PC-9 (cell line): ENCODE measurements around the gene RPL15. TPM values are rescaled to one million over a fixed set of nuclear protein-coding genes. Genes with fewer than 3 reads are reported as not detected.

Source experiments
- BruUV-seq: library from RNA; stranded (reverse); fragments of 400-500 nt; replicated peaks from 2 replicates; lab custom pipeline; 2021; lab: Mats Ljungman, UMichigan
- CTCF ChIA-PET: fragments of 300-600 bp; sonication (Branson Sonifier 250); formaldehyde crosslinking; loops from one replicate; lab custom pipeline; 2022; ENCODE audit warnings: antibody characterized with exemption; lab: Charles Lee
- POLR2A ChIA-PET: fragments of 300-600 bp; sonication (Branson Sonifier 250); formaldehyde crosslinking; loops from one replicate; lab custom pipeline; 2022; ENCODE audit warnings: antibody characterized with exemption; ENCODE audit not compliant: unreplicated experiment; lab: Charles Lee
- DNase-seq, 2 experiments: peaks; one replicate each; pipeline versions ENCODE4 v3.0.0 to v3.0.0-alpha.2; 2015 to 2022; ENCODE audit warnings: mixed read lengths in 1 of 2
- H2AFZ ChIP-seq: fragments of 200-600 bp; sonication (generic); 2 replicates; pipeline ENCODE4 v1.8.1; 2017; ENCODE audit warnings: antibody characterized with exemption
- H3F3A ChIP-seq: fragments of 200-600 bp; sonication (generic); 2 replicates; pipeline ENCODE4 v1.8.1; 2017; ENCODE audit warnings: antibody characterized with exemption, mild to moderate bottlenecking, low read depth; ENCODE audit not compliant: insufficient read depth
- H3K27ac ChIP-seq: fragments of 200-600 bp; sonication (generic); 2 replicates; pipeline ENCODE4 v1.6.1; 2016; ENCODE audit warnings: mixed run types
- H3K27me3 ChIP-seq: fragments of 200-600 bp; sonication (generic); 2 replicates; pipeline ENCODE4 v1.6.1; 2016; ENCODE audit warnings: low read depth, mixed run types; ENCODE audit not compliant: insufficient read depth
- H3K36me3 ChIP-seq: fragments of 200-600 bp; sonication (generic); 2 replicates; pipeline ENCODE4 v1.6.1; 2016; ENCODE audit warnings: low read depth, mixed run types
- H3K4me1 ChIP-seq: fragments of 200-600 bp; sonication (generic); replicated peaks from 2 replicates; pipeline ENCODE4 v1.6.1; 2016; ENCODE audit warnings: mixed run types; ENCODE audit not compliant: insufficient read depth
- H3K4me2 ChIP-seq: fragments of 200-600 bp; sonication (generic); 2 replicates; pipeline ENCODE4 v1.6.1; 2017; ENCODE audit warnings: mixed run types
- H3K4me3 ChIP-seq: fragments of 200-600 bp; sonication (generic); 2 replicates; pipeline ENCODE4 v1.6.1; 2016; ENCODE audit warnings: mixed run types
- H3K79me2 ChIP-seq: fragments of 200-600 bp; sonication (generic); 2 replicates; pipeline ENCODE4 v1.6.1; 2017; ENCODE audit warnings: low read depth, mixed run types
- H3K9me2 ChIP-seq: fragments of 200-600 bp; sonication (generic); 2 replicates; pipeline ENCODE4 v1.8.1; 2017; ENCODE audit warnings: mild to moderate bottlenecking; ENCODE audit not compliant: insufficient read depth
- H3K9me3 ChIP-seq: fragments of 200-600 bp; sonication (generic); 2 replicates; pipeline ENCODE4 v1.8.1; 2016; ENCODE audit warnings: low read depth; ENCODE audit not compliant: insufficient read depth
- H4K20me1 ChIP-seq: fragments of 200-600 bp; sonication (generic); 2 replicates; pipeline ENCODE4 v1.8.1; 2017; ENCODE audit not compliant: insufficient read depth
- CTCF ChIP-seq: fragments of 200-600 bp; sonication (generic); conservative IDR thresholded peaks from 2 replicates; pipeline ENCODE4 v1.6.1; 2017; ENCODE audit warnings: mixed run types, antibody characterized with exemption, mild to moderate bottlenecking, moderate library complexity
- EZH2 ChIP-seq: fragments of 200-600 bp; sonication (generic); IDR thresholded peaks from 2 replicates; pipeline ENCODE4 v1.8.0; 2017; ENCODE audit warnings: antibody characterized with exemption, low read depth
- intact Hi-C: fragments of 100-400 bp; cut with micrococcal nuclease; formaldehyde crosslinking; loops from one replicate; pipeline ENCODE4 v1.10.0; 2022; ENCODE audit not compliant: unreplicated experiment
- total RNA-seq: library from RNA; stranded (reverse); gene quantifications from 2 replicates; pipeline ENCODE4 v1.2.3, GENCODE V29; 2021

RPL15 gene
- total RNA-seq, 1 experiment from 2014 or later, result 1,784 TPM

- no peaks in the 10 kb centered on the region for H3K27me3 ChIP-seq
- H3K36me3 ChIP-seq, result peaks cover 73% of the 10 kb centered on the region
- TF ChIP-seq EZH2, result no peak
- no peak for TF ChIP-seq CTCF
- DNase-seq, result peak in 1 of 2 experiments; percentile 71
- no peak overlapping the region for H3K4me2 ChIP-seq
- H3K27ac ChIP-seq, result peak overlapping the region; percentile 51
- intact Hi-C loops, result no loop called here
- BruUV-seq, result no TSS peak
- peaks cover 49% of the 10 kb centered on the region for H3K79me2 ChIP-seq
- H3F3A ChIP-seq, result peaks cover 25% of the 10 kb centered on the region
- POLR2A ChIA-PET, result no interaction called here
- no peak overlapping the region for H2AFZ ChIP-seq
- no peak overlapping the region for H3K4me3 ChIP-seq
- H4K20me1 ChIP-seq, result no peaks in the 10 kb centered on the region
- CTCF ChIA-PET, result interaction anchor here (0.6 kb wide), 1 partner anchor 8 kb away, joined by 4 read pairs; no protein-coding TSS in a partner anchor
- H3K9me2 ChIP-seq, result no peaks in the 10 kb centered on the region
- H3K9me3 ChIP-seq, result no peaks in the 10 kb centered on the region; the same call in 1 of the 2 replicates
- H3K4me1 ChIP-seq, result peaks cover 17% of the 10 kb centered on the region
These were observed 51.7 kb downstream of the RPL15 start for GRCh38 chr3:23968463-23969184.

GRCh38 chr3:23969393-23969792 is 52.5 kb downstream of the RPL15 start:
- Histone ChIP-seq H3K4me2 (no peak overlapping the region), H3K4me1 (peaks cover 9% of the 10 kb centered on the region), H3K9me3 (no peaks in the 10 kb centered on the region; the same call in 1 of the 2 replicates), H4K20me1 (no peaks in the 10 kb centered on the region), H3K36me3 (peaks cover 69% of the 10 kb centered on the region), H3F3A (peaks cover 18% of the 10 kb centered on the region), H3K9me2 (no peaks in the 10 kb centered on the region), H3K27me3 (no peaks in the 10 kb centered on the region), H3K27ac (no peak overlapping the region), H3K79me2 (peaks cover 41% of the 10 kb centered on the region), H3K4me3 (no peak overlapping the region), H2AFZ (no peak overlapping the region)
- DNase-seq, result no peak
- ChIA-PET POLR2A (interaction anchor here (0.7 kb wide), 1 partner anchor 53 kb away, joined by 7 read pairs; the partner anchor contains the start of genes NKIRAS1 and RPL15), CTCF (no interaction called here)
- no TSS peak for BruUV-seq
- intact Hi-C loops, result no loop called here
- TF ChIP-seq CTCF (no peak), EZH2 (no peak)

Other genes starting within 250 kb of the RPL15 start
- 65.6 and 102 TPM in 2 replicates for gene UBE2E1, start 111.2 kb upstream of the RPL15 start, total RNA-seq
- gene NKIRAS1, start 142 bp upstream of the RPL15 start, total RNA-seq, result 8.6 and 12.6 TPM in 2 replicates
- gene NR1D2, start 28.2 kb downstream of the RPL15 start, total RNA-seq, result 53.9 and 66.0 TPM in 2 replicates